ENCODE measurements around the gene GNB1L. TPM values are rescaled to one million over a fixed set of nuclear protein-coding genes. Genes with fewer than 3 reads are reported as not detected.

GNB1L gene
- total RNA-seq, 1 experiment from 2014 or later: 10.3 TPM

- no peak overlapping the region for H3K4me3 ChIP-seq
- H4K20me1 ChIP-seq (ENCODE audit: insufficient read depth): no peaks in the 10 kb centered on the region; the same call in 1 of the 2 replicates
- H2AFZ ChIP-seq: no peak overlapping the region
- no peaks in the 10 kb centered on the region for H3K9me3 ChIP-seq (ENCODE audit: insufficient read depth, low read depth)
- H3K27ac ChIP-seq: no peak overlapping the region
- POLR2A ChIA-PET (ENCODE audit: unreplicated experiment): no interaction called here
- TF ChIP-seq EZH2 (IDR thresholded peaks at IDR 0.05; ENCODE audit: low read depth) (no peak), CTCF (conservative IDR thresholded peaks at IDR 0.05) (no peak)
- no TSS peak for BruUV-seq (replicated peaks)
- no peaks in the 10 kb centered on the region for H3K79me2 ChIP-seq (ENCODE audit: low read depth)
- no peak for DNase-seq
- CTCF ChIA-PET: no interaction called here
- peaks cover 24% of the 10 kb centered on the region for H3F3A ChIP-seq (ENCODE audit: insufficient read depth, low read depth)
- intact Hi-C loops (cut with micrococcal nuclease; ENCODE audit: unreplicated experiment): loop anchor here (2.0 to 10.0 kb wide), 2 partner anchors 25 to 115 kb away; partner anchors contain the start of genes GNB1L, RTL10 and TBX1
- H3K4me1 ChIP-seq (replicated peaks; ENCODE audit: insufficient read depth): peaks cover 25% of the 10 kb centered on the region
- H3K27me3 ChIP-seq (ENCODE audit: insufficient read depth, low read depth): no peaks in the 10 kb centered on the region
- H3K4me2 ChIP-seq: no peak overlapping the region
- no peaks in the 10 kb centered on the region for H3K9me2 ChIP-seq (ENCODE audit: insufficient read depth)
- no peaks in the 10 kb centered on the region for H3K36me3 ChIP-seq (ENCODE audit: low read depth)
These were observed 25.5 kb upstream of the GNB1L start for GRCh38 chr22:19879992-19880785.

DNA sequence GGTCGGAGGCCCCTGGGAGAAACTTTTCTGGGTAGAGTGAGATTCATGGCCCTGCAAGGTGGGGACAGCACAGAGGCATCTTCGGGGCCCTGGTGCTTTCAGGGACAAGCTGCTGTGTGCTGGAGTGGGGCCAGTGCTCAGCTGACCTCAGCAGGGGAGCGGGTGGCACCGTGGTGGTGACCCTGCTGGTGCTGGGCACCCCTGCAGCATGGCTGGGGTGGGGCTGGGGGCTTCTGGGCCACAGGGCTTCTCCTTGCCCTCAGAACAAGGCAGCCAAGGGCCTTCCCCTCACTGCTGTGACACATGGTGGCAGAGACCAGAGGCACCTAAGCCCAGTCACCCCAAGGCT is 24.9 kb upstream of the GNB1L start:
- H3K36me3 ChIP-seq (ENCODE audit: low read depth): no peaks in the 10 kb centered on the region
- H2AFZ ChIP-seq: no peak overlapping the region
- intact Hi-C loops (cut with micrococcal nuclease; ENCODE audit: unreplicated experiment): no loop called here
- no peak overlapping the region for H3K4me3 ChIP-seq
- H3K9me3 ChIP-seq (ENCODE audit: insufficient read depth, low read depth): no peaks in the 10 kb centered on the region
- CTCF ChIA-PET: no interaction called here
- H3K9me2 ChIP-seq (ENCODE audit: insufficient read depth): no peaks in the 10 kb centered on the region
- H4K20me1 ChIP-seq (ENCODE audit: insufficient read depth): no peaks in the 10 kb centered on the region; the same call in 1 of the 2 replicates
- BruUV-seq (replicated peaks): no TSS peak
- no peak for DNase-seq
- H3K27ac ChIP-seq: no peak overlapping the region
- no peak overlapping the region for H3K4me2 ChIP-seq
- POLR2A ChIA-PET (ENCODE audit: unreplicated experiment): no interaction called here
- TF ChIP-seq CTCF (conservative IDR thresholded peaks at IDR 0.05) (no peak), EZH2 (IDR thresholded peaks at IDR 0.05; ENCODE audit: low read depth) (no peak)
- H3K27me3 ChIP-seq (ENCODE audit: insufficient read depth, low read depth): no peaks in the 10 kb centered on the region
- no peaks in the 10 kb centered on the region for H3K79me2 ChIP-seq (ENCODE audit: low read depth)
- H3K4me1 ChIP-seq (replicated peaks; ENCODE audit: insufficient read depth): peaks cover 25% of the 10 kb centered on the region
- peaks cover 24% of the 10 kb centered on the region for H3F3A ChIP-seq (ENCODE audit: insufficient read depth, low read depth)

- ChIA-PET POLR2A (ENCODE audit: unreplicated experiment) (no interaction called here), CTCF (no interaction called here)
- Histone ChIP-seq H3K4me2 (no peak overlapping the region), H3K4me3 (no peak overlapping the region), H3K4me1 (replicated peaks; ENCODE audit: insufficient read depth) (peaks cover 25% of the 10 kb centered on the region), H3K27me3 (ENCODE audit: insufficient read depth, low read depth) (no peaks in the 10 kb centered on the region), H3K36me3 (ENCODE audit: low read depth) (no peaks in the 10 kb centered on the region), H3F3A (ENCODE audit: insufficient read depth, low read depth) (peaks cover 24% of the 10 kb centered on the region), H4K20me1 (ENCODE audit: insufficient read depth) (no peaks in the 10 kb centered on the region; the same call in 1 of the 2 replicates), H3K9me3 (ENCODE audit: insufficient read depth, low read depth) (no peaks in the 10 kb centered on the region), H2AFZ (no peak overlapping the region), H3K27ac (no peak overlapping the region), H3K9me2 (ENCODE audit: insufficient read depth) (no peaks in the 10 kb centered on the region), H3K79me2 (ENCODE audit: low read depth) (no peaks in the 10 kb centered on the region)
- no peak for DNase-seq
- intact Hi-C loops (cut with micrococcal nuclease; ENCODE audit: unreplicated experiment): no loop called here
- TF ChIP-seq EZH2 (IDR thresholded peaks at IDR 0.05; ENCODE audit: low read depth) (no peak), CTCF (conservative IDR thresholded peaks at IDR 0.05) (no peak)
- no TSS peak for BruUV-seq (replicated peaks)
These were observed 24.5 kb upstream of the GNB1L start for GRCh38 chr22:19879246-19879570.
